Subcutaneous adipose tissue (tissue), 4 donors: ENCODE measurements around the gene IDH3B. TPM values are rescaled to one million over a fixed set of nuclear protein-coding genes. Genes with fewer than 3 reads are reported as not detected.

Experiments
- CTCF ChIP-seq: fragments of 450-650 bp; IDR thresholded peaks from one replicate; pipeline ENCODE4 v1.5.1; 2016; ENCODE audit warnings: low read depth, mild to moderate bottlenecking, control low read depth, antibody characterized with exemption, moderate library complexity
- total RNA-seq, 4 donors: library from RNA; depleted of rRNA; stranded (reverse); fragments of >200 nt; gene quantifications; one replicate each; pipeline ENCODE4 v1.1.0, GENCODE V29; 2016

IDH3B gene
- total RNA-seq, 4 donors from 2014 or later: 77.0 to 167 (median 97.3) TPM

DNA sequence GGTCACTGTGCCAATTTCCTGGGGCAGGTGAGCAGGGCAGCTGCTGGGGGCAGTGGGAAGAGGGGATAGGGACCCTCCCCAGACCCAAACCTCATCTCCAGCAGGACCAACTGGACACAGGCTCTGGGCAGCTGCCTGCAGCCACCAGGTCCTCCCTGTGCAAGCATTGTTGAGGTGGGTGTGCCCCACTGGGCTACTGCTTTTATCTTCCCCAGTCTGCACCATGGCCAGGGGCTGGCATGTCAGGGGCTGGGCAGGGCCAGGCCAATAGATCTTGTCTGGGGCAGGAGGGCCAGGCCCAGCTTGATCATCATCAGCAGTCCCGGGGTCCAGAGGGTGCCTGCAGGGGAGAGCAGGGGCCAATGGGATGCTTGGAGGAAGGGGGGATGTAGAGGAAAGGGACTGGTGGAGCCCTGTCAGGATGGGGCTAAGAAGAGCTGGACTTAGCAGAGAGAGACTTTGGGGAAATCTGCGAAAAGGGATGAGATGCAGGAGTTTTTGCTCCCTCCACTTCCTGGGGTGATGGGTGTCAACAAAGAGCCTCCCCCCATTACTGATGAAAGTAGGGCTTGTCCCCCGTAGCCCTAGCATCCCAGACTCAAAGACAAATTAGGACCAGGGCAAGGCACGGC lies 34.3 kb upstream of the IDH3B start:
- no peak for TF ChIP-seq CTCF

DNA sequence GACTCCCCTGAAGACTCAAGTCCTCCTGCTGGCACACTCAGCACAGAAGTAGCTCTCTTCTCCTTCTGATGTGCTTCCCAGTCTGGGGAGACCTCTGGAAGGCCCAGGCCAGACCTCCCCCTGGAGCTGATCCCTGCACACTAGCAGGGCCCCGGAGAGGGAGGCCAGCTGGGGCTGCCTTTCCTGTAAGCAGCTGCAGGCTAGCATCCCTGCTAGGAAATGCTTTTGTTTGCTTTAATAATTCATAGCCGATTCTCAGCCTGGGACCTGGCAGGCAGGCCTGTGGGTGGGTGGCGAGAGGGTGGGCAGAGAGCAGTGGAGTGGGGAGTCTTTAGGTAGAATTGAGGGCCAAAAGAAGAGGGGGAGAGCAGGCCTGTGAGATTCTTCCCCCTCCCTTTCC lies 33.8 kb upstream of the IDH3B start:
- TF ChIP-seq CTCF: no peak

DNA sequence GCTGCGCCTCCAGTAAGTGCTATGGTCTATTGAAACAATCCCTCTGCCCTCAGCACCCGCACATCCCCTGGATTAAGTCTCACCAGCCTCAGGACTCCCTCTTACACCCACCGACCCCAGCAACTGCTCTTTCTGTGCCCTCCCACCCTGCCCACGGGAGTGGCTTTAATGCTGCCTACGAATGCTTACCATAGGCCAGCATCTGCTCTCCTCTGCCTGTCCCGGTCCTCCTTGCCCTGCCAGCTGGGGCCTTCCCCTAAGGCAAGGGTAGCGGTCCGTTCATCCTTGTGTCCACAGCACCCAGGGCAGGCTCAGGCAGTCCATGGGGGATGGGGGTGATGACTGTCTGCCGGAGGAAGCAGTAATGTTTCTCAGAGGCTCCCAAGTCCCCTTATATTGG lies 32.6 kb upstream of the IDH3B start:
- no peak for TF ChIP-seq CTCF

- no peak for TF ChIP-seq CTCF
These were observed 31.4 kb upstream of the IDH3B start for GRCh38 chr20:2695206-2695983.

GRCh38 chr20:2694519-2694918 lies 30.5 kb upstream of the IDH3B start:
- TF ChIP-seq CTCF: no peak

- no peak for TF ChIP-seq CTCF
These were observed 30.0 kb upstream of the IDH3B start for GRCh38 chr20:2694008-2694471.

DNA sequence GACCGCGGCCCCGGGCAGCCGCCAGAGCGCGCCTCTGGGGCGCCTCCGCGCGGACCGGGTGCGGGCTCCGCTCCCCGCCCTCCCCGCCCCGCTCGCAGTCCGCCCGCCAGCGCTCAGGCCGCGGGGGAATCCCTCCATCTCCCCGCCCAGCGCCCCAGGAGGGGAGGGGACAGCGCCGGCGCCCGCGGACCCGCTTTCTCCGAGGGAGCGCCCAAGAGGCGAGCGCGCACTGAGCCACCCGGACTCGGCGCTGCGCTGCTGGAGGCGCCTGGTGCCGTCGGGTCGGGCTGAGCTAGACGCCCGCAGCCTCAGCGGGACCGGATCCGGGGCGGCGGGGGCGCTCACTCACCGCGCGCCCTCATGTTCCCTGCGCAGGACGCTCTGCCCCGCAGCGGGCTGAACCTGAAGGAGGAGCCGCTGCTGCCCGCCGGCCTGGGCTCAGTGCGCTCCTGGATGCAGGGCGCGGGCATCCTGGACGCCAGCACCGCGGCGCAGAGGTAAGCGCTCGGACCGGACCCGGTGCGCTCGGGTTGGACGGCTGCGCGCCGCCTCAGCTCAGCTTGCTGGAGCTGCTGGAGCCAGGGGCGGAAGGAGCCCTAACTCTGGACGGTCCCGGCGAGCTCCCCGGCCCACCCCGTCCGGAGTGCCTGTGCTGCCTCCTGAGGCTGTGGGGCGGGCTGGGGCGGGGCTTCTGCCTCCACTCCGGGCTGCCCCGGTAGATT lies 29.4 kb upstream of the IDH3B start:
- no peak for TF ChIP-seq CTCF
